Panc1 (cell line): Measurements from ENCODE around the gene ZER1. TPM values are rescaled to one million over a fixed set of nuclear protein-coding genes. Genes with fewer than 3 reads are reported as not detected.

Experiments
- ATAC-seq: fragments of 200-7000 bp; cut with Tn5 transposase; 2 replicates; pipeline ENCODE4 v1.9.1; 2020; ENCODE audit warnings: mild to moderate bottlenecking, moderate library complexity
- BruUV-seq: library from RNA; stranded (reverse); fragments of 400-500 nt; replicated peaks from 2 replicates; lab custom pipeline; 2021; lab: Mats Ljungman, UMichigan
- CTCF ChIA-PET: fragments of 300-600 bp; sonication (Branson Sonifier 250); formaldehyde crosslinking; loops from one replicate; lab custom pipeline; 2022; ENCODE audit warnings: antibody characterized with exemption; lab: Charles Lee
- POLR2A ChIA-PET: fragments of 300-600 bp; sonication (Branson Sonifier 250); formaldehyde crosslinking; loops from one replicate; lab custom pipeline; 2022; ENCODE audit warnings: antibody characterized with exemption; lab: Charles Lee
- DNase-seq: peaks from one replicate; pipeline ENCODE4 v3.0.0-alpha.2; 2010; ENCODE audit warnings: low read depth, low spot score
- H3K27ac ChIP-seq: 2 replicates; pipeline ENCODE4 v1.5.1; 2011; ENCODE audit warnings: mild to moderate bottlenecking, low read length, inconsistent platforms
- H3K27me3 ChIP-seq: fragments of 200-500 bp; sonication (Bioruptor generic); 2 replicates; pipeline ENCODE4 v1.6.0; 2014; ENCODE audit warnings: low read length, inconsistent platforms; ENCODE audit not compliant: control insufficient read depth, insufficient read depth
- H3K36me3 ChIP-seq: fragments of 200-500 bp; sonication (Bioruptor generic); 2 replicates; pipeline ENCODE4 v1.5.1; 2014; ENCODE audit warnings: inconsistent platforms, mild to moderate bottlenecking, low read length, moderate library complexity; ENCODE audit not compliant: control insufficient read depth, insufficient read depth
- H3K4me1 ChIP-seq: 2 replicates; pipeline ENCODE4 v1.5.1; 2011; ENCODE audit warnings: inconsistent platforms, mild to moderate bottlenecking, low read length, moderate library complexity; ENCODE audit not compliant: control insufficient read depth, insufficient read depth
- H3K4me3 ChIP-seq, 2 experiments: 2 replicates each; pipeline ENCODE4 v1.5.1; 2011 to 2012; ENCODE audit warnings: low read depth in 2 of 2, low read length in 2 of 2, mild to moderate bottlenecking in 2 of 2, inconsistent platforms in 1 of 2, moderate library complexity in 1 of 2
- H3K9me3 ChIP-seq: fragments of 200-500 bp; sonication (Bioruptor generic); 2 replicates; pipeline ENCODE4 v1.5.1; 2014; ENCODE audit warnings: low read depth, mild to moderate bottlenecking, inconsistent platforms, low read length, moderate library complexity; ENCODE audit not compliant: control insufficient read depth, insufficient read depth
- CTCF ChIP-seq: fragments of 450-650 bp; IDR thresholded peaks from 2 replicates; pipeline ENCODE4 v1.5.1; 2017; ENCODE audit warnings: mild to moderate bottlenecking
- POLR2AphosphoS5 ChIP-seq: IDR thresholded peaks from 2 replicates; pipeline ENCODE4 v1.6.1; 2012; ENCODE audit warnings: mild to moderate bottlenecking, low read depth, low read length, moderate library complexity
- REST ChIP-seq, 2 experiments: IDR thresholded peaks; 2 replicates each; pipeline ENCODE4 v1.6.1; 2011 to 2012; ENCODE audit warnings: low read depth in 2 of 2, control low read depth in 1 of 2, low read length in 1 of 2, mild to moderate bottlenecking in 1 of 2, moderate library complexity in 1 of 2; ENCODE audit not compliant: insufficient read depth in 1 of 2
- SIN3A ChIP-seq: IDR thresholded peaks from 2 replicates; pipeline ENCODE4 v1.6.1; 2012; ENCODE audit warnings: low read depth, mild to moderate bottlenecking, low read length, moderate library complexity, borderline replicate concordance; ENCODE audit not compliant: insufficient read depth
- TCF7L2 ChIP-seq: IDR thresholded peaks from 2 replicates; pipeline ENCODE4 v1.6.1; 2011; ENCODE audit warnings: mild to moderate bottlenecking, low read depth, low read length, inconsistent platforms
- in situ Hi-C: cut with HindIII; loops from 2 replicates; pipeline ENCODE4 v1.10.0; 2016; ENCODE audit warnings: low sequenced_read_pairs, low pct_unique_long_range_greater_than_20kb
- intact Hi-C: fragments of 100-400 bp; cut with micrococcal nuclease; formaldehyde crosslinking; loops from one replicate; pipeline ENCODE4 v1.10.0; 2022; ENCODE audit not compliant: unreplicated experiment
- total RNA-seq: library from RNA; stranded (reverse); gene quantifications from one replicate; pipeline ENCODE4 v1.2.1, GENCODE V29; 2021; ENCODE audit not compliant: unreplicated experiment

The ZER1 gene
- total RNA-seq, 1 experiment from 2014 or later: 16.2 TPM

- intact Hi-C loops: no loop called here
- Histone ChIP-seq H3K4me1 (0 out of 2 replicates have a peak, but pooled peaks cover 2% of the 10 kb centered on the region), H3K27ac (no peak overlapping the region), H3K36me3 (no peaks in the 10 kb centered on the region), H3K27me3 (no peaks in the 10 kb centered on the region), H3K9me3 (no peaks in the 10 kb centered on the region), H3K4me3 (no peak overlapping the region)
- ChIA-PET CTCF (no interaction called here), POLR2A (no interaction called here)
- in situ Hi-C loops: no loop called here
- ATAC-seq (no peak), DNase-seq (no peak)
- no TSS peak for BruUV-seq
- TF ChIP-seq REST (IDR thresholded peaks at IDR 0.05; ENCODE audit: insufficient read depth in 1 of 2, low read depth in 2 of 2, low read length in 1 of 2) (no peak), TCF7L2 (no peak), POLR2AphosphoS5 (no peak), CTCF (no peak)
Measured at GRCh38 chr9:128729302-128729701, 42.4 kb downstream of the ZER1 start.

- BruUV-seq: no TSS peak
- TF ChIP-seq SIN3A (no peak), REST (IDR thresholded peaks at IDR 0.05; ENCODE audit: insufficient read depth in 1 of 2, low read depth in 2 of 2, low read length in 1 of 2) (no peak), CTCF (no peak), TCF7L2 (no peak), POLR2AphosphoS5 (no peak)
- Histone ChIP-seq H3K9me3 (no peaks in the 10 kb centered on the region), H3K36me3 (peaks cover 3% of the 10 kb centered on the region; the same call in 1 of the 2 replicates), H3K4me1 (peaks cover 2% of the 10 kb centered on the region; the same call in 1 of the 2 replicates), H3K4me3 (no peak overlapping the region), H3K27ac (no peak overlapping the region), H3K27me3 (no peaks in the 10 kb centered on the region)
- ChIA-PET POLR2A (no interaction called here), CTCF (interaction anchor here (0.6 kb wide), 1 partner anchor 11 kb away, joined by 7 read pairs; no protein-coding TSS in a partner anchor)
- ATAC-seq (no peak), DNase-seq (no peak)
- intact Hi-C loops: no loop called here
- in situ Hi-C loops: no loop called here
Measured at GRCh38 chr9:128728298-128728697, 43.4 kb downstream of the ZER1 start.
